ENCODE results near the gene OPRD1. TPM values are rescaled to one million over a fixed set of nuclear protein-coding genes. Genes with fewer than 3 reads are reported as not detected.
A peak's percentile ranks its signal among the peaks of the same experiment; 100 is the strongest.
"Not testable (repeated sequence)": the region's sequence is repeated elsewhere in the genome, so short reads cannot be mapped to it uniquely, and the experiment has no call there.

OPRD1 gene
- total RNA-seq, result not detected

- ATAC-seq (no peak), DNase-seq (ENCODE audit: low spot score) (no peak)
- intact Hi-C loops (cut with DNase I), result no loop called here
These were observed at the start of gene OPRD1 for GRCh38 chr1:28811766-28812668. TSS of gene OPRD1 (plus strand) at chr1:28812170. CDS start at chr1:28812384, 214 bp downstream.

- DNase-seq (ENCODE audit: low spot score), result no peak
- intact Hi-C loops (cut with DNase I), result no loop called here
- ATAC-seq, result no peak
These were observed 45.3 kb upstream of the OPRD1 start for GRCh38 chr1:28766532-28767183.

GRCh38 chr1:28770601-28771165, 41.3 kb upstream of the OPRD1 start:
- DNase-seq (ENCODE audit: low spot score) (no peak), ATAC-seq (no peak)
- intact Hi-C loops (cut with DNase I), result no loop called here

- intact Hi-C loops (cut with DNase I); DNase-seq (ENCODE audit: low spot score); ATAC-seq: not testable (repeated sequence)
These were observed 40.0 kb upstream of the OPRD1 start for GRCh38 chr1:28771921-28772320.

- ATAC-seq (no peak), DNase-seq (ENCODE audit: low spot score) (no peak)
- intact Hi-C loops (cut with DNase I), result no loop called here
These were observed 38.9 kb upstream of the OPRD1 start for GRCh38 chr1:28773105-28773504.

- intact Hi-C loops (cut with DNase I), result no loop called here
- DNase-seq (ENCODE audit: low spot score), result peak; percentile 85
- ATAC-seq, result peak; percentile 98
These were observed 36.6 kb upstream of the OPRD1 start for GRCh38 chr1:28775121-28775942.

- DNase-seq (ENCODE audit: low spot score) (peak; percentile 41), ATAC-seq (no peak)
- intact Hi-C loops (cut with DNase I), result no loop called here
These were observed 35.6 kb upstream of the OPRD1 start for GRCh38 chr1:28776341-28776740.

- intact Hi-C loops (cut with DNase I), result no loop called here
- DNase-seq (ENCODE audit: low spot score) (no peak), ATAC-seq (no peak)
These were observed 33.9 kb upstream of the OPRD1 start for GRCh38 chr1:28778021-28778420.

- peak; percentile 27 for DNase-seq (ENCODE audit: low spot score)
- intact Hi-C loops (cut with DNase I), result no loop called here
- ATAC-seq, result no peak
These were observed 32.1 kb upstream of the OPRD1 start for GRCh38 chr1:28779751-28780408.

- ATAC-seq, result no peak
- no peak for DNase-seq (ENCODE audit: low spot score)
- intact Hi-C loops (cut with DNase I), result no loop called here
These were observed 30.7 kb upstream of the OPRD1 start for GRCh38 chr1:28781305-28781704.

- ATAC-seq, result no peak
- DNase-seq (ENCODE audit: low spot score), result no peak
These were observed 30.0 kb upstream of the OPRD1 start for GRCh38 chr1:28782011-28782410.

GRCh38 chr1:28783363-28783762, 28.6 kb upstream of the OPRD1 start:
- DNase-seq (ENCODE audit: low spot score), result no peak
- intact Hi-C loops (cut with DNase I), result no loop called here
- ATAC-seq, result no peak

More at GRCh38 chr1:28782011-28782410, 30.0 kb upstream of the OPRD1 start:
- intact Hi-C loops (cut with DNase I), result no loop called here

GRCh38 chr1:28789412-28789811, 22.6 kb upstream of the OPRD1 start:
- intact Hi-C loops (cut with DNase I), result loop anchor here (5.0 kb wide), 1 partner anchor 88 kb away; no protein-coding TSS in a partner anchor
- ATAC-seq (no peak), DNase-seq (ENCODE audit: low spot score) (no peak)

- DNase-seq (ENCODE audit: low spot score) (no peak), ATAC-seq (no peak)
- intact Hi-C loops (cut with DNase I), result loop anchor here (5.0 kb wide), 1 partner anchor 87 kb away; no protein-coding TSS in a partner anchor
These were observed 22.2 kb upstream of the OPRD1 start for GRCh38 chr1:28789816-28790215.

GRCh38 chr1:28790377-28791035, 21.5 kb upstream of the OPRD1 start:
- ATAC-seq (no peak), DNase-seq (ENCODE audit: low spot score) (no peak)
- intact Hi-C loops (cut with DNase I), result no loop called here

GRCh38 chr1:28791929-28792328, 20.0 kb upstream of the OPRD1 start:
- DNase-seq (ENCODE audit: low spot score); intact Hi-C loops (cut with DNase I); ATAC-seq: not testable (repeated sequence)

- no peak for DNase-seq (ENCODE audit: low spot score)
- no peak for ATAC-seq
- intact Hi-C loops (cut with DNase I), result no loop called here
These were observed 19.3 kb upstream of the OPRD1 start for GRCh38 chr1:28792644-28793121.

- intact Hi-C loops (cut with DNase I); ATAC-seq; DNase-seq (ENCODE audit: low spot score): not testable (repeated sequence)
These were observed 17.4 kb upstream of the OPRD1 start for GRCh38 chr1:28794582-28794981.
